HG03575 (cell line): ENCODE results near the gene FHDC1.

Source experiments
- ATAC-seq: cut with Tn5 transposase; IDR thresholded peaks from one replicate; pipeline ENCODE4 v1.9.1; 2021; ENCODE audit not compliant: unreplicated experiment, insufficient number of reproducible peaks, low FRiP score; ENCODE audit errors: extremely low read depth

FHDC1 gene

DNA sequence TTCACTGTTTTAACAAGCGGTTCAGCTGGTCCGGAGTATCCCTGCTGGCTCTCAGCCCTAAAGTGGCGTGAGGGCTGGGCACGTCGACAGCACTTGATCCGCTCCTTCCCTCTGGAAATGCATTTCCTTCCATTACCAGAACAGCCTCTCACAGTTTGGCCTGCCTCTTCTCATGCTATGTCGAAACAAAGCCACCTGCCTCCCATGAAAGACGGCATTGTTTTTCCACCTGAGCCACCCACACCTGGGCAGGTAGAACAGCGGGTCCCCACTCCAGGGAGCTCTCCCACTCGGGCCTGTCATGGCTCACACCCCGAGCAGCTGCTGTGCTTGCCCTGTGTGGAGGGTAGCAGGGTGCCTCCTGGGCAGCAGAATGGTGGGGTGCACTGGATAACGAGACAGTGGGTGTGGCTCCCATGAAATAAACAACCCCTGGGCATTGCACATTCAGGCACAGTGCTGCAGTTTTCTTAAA lies 86.2 kb downstream of the FHDC1 start:
- no peak for ATAC-seq

DNA sequence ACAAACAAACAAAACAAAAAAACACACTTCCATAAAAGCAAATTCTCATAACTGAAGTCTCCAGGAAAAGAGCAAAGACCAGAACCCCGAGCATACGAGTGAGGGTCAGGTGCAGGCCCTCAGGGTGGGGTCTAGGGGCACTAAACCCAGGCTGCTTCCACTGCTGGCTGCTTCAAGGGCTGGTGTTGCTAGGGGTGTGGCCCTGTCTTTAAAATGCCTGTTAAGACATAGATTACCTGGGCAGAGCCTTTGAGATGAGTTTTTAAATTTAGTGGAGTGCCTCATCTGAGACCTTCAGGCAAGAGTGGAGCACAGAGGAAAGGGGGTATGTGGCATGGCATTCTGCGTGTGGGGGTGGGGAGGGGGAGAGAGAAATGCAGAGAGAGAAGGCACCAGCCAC lies 87.0 kb downstream of the FHDC1 start:
- ATAC-seq: no peak

DNA sequence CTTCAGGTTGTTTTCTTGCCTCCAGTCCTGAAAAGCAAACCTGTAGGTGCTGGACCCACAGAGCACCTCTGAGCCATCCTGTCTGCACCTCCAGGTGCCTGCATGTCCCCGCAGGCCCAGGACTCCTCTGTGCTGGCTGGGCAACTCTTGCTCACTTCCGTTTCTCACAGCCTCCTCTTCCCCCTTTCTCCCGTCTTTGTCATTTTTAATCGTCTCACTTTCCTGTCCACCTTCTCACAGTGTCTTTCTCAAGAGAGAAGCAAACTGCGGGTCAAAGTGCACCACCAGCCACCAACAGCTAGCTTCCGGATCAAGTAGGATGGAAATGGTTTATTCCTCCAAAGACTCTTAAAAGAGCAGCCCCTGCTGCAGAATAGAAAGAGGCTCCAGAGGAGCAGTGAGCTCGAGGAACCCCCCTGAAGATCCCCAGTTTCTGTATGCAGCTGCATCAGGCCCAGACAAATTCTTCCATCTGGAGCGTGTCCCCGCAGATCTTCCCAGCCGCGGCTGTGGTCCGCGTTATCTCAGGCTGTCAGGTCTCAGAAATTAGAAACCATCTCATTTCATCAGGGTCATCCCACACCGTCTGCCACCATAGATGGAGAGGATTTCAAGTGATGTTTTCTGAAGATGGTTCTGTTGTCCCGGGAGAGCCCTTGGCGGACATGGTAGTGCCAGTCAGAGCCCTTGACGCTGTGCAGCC lies 87.7 kb downstream of the FHDC1 start:
- no peak for ATAC-seq

DNA sequence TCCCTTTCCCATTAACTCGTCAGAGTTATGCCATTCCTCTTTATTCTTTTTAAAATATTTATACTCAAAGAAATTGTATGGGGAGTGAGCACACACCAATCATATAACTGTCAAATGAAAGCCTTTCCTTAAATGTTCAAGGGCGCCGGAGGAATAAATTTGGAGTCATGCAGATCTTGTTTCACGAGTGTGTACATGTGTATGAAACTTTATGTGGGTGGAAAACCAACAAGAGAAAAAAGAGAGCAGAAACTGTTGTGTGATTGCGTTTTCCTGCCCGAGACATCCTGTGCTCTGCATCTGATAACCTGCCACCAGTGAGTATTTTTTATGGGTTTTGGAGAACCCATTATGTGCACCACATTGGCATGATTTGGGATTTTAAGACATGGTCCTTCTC lies 88.3 kb downstream of the FHDC1 start:
- ATAC-seq: no peak

DNA sequence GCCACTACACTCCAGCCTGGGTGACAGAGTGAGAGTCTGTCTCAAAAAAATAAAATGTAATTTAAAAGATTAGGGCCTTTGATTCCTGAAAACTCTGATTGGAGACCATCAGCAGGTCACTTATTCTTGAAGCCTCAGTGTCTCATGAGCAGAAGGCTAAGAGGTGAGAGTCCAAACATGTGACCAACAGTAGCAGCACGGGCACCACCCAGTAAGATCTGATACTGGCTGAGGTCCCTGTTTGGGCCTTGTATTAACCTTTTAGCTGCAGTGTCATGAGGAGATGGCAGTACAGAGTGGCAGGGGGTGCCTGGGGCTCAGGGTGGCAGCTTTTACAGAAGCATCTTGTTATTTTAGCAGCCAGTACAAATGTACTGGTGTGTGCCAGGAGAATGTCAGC lies 89.3 kb downstream of the FHDC1 start:
- no peak for ATAC-seq

DNA sequence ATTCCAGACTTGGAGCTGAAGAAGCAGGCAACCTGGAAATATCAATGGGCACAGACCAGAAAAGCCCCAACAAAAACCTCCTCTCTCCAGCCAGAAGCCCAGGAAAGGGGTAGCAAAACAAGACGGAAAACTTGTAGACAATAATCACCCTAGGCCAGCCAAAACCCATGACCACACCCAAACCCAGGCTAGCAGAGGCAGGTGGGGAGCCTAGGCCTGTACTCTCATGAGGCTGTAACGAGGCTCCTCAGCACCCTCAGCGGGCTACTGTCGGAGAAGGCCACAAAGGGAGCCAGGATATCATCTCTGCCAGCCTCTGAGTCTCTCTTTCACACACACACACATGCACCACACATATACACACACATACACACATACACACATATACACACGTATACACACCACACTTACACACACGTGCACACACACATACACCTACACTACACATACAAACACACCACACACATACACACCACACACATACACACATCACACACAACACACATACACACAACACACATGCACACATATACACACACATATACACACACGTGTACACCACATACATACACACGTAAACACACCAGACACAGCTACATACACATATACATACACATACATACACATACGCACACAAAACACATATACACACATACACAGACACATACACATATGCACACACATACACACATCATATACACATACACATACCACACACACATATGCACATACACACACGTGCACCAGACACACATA lies 90.6 kb downstream of the FHDC1 start:
- no peak for ATAC-seq

DNA sequence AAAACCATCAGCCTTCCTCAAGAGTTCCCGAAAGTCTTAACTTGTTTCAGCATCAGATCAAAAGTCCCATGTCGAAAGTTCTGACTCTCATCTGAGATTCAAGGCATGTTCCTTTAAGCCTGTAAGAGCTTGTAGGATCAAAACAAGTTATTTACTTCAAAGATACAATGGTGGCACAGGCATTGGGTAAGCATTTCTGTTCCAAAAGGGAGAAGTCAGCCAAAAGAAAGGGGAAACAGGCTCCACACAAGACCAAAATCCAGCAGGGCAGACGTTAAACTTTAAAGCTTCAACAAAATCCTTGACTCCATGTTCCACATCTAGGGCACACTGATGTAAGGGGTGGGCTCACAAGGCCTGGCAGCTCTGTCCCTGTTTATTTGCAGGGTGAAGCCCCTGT lies 91.7 kb downstream of the FHDC1 start:
- ATAC-seq: no peak

DNA sequence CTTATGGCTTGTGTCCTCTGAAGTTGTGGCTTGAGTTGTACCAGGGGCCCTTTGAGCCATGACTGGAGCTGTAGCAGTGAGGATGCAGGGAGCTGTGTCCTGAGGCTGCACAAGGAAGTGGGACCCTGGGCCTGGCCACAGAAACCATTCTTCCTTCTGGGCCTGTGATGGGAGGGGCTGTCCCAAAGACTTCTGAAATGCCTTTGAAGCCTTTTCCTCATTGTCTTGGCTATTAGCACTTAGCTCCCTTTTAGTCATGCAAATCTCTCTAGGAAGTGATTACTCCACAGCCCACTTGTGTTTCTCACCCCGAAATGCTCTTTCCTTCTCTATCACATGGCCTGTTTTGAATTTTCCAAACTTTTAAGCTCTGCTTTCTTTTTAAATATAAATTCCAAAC lies 92.4 kb downstream of the FHDC1 start:
- no peak for ATAC-seq
